SK-N-SH treated with all-trans-retinoic acid at 6 μM for 48 hours (cell line): ENCODE measurements around the gene SF3A1.

ENCODE experiments used
- ARNTL ChIP-seq: fragments of 450-650 bp; formaldehyde crosslinking; IDR thresholded peaks from 2 replicates; pipeline ENCODE4 v1.5.0; 2020; ENCODE audit warnings: low read depth, mild to moderate bottlenecking, moderate library complexity, borderline replicate concordance
- OSR1 ChIP-seq: fragments of 250-450 bp; sonication (Bioruptor Pico); IDR thresholded peaks from 2 replicates; pipeline ENCODE4 v1.8.0; 2022; ENCODE audit warnings: moderate library complexity, mild to moderate bottlenecking, inconsistent platforms
- PPARA ChIP-seq: fragments of 250-450 bp; sonication (Bioruptor Pico); IDR thresholded peaks from 2 replicates; pipeline ENCODE4 v1.5.0; 2020; ENCODE audit warnings: mild to moderate bottlenecking, borderline replicate concordance
- RARB ChIP-seq: fragments of 250-450 bp; sonication (Bioruptor Pico); IDR thresholded peaks from 2 replicates; pipeline ENCODE4 v1.8.0; 2021; ENCODE audit warnings: mild to moderate bottlenecking, moderate library complexity
- ZNF8 ChIP-seq: fragments of 450-650 bp; formaldehyde crosslinking; IDR thresholded peaks from 2 replicates; pipeline ENCODE4 v1.5.0; 2020; ENCODE audit warnings: mild to moderate bottlenecking, moderate library complexity
- TF ChIP-seq, protein P1 (sequence below): fragments of 250-450 bp; sonication (Bioruptor Pico); IDR thresholded peaks from 2 replicates; pipeline ENCODE4 v1.5.1; 2020; ENCODE audit warnings: low read depth, mild to moderate bottlenecking, moderate library complexity
- TF ChIP-seq, protein P2 (sequence below): fragments of 250-450 bp; sonication (Bioruptor Pico); IDR thresholded peaks from 2 replicates; pipeline ENCODE4 v1.8.0; 2021; ENCODE audit warnings: low read depth, mild to moderate bottlenecking, moderate library complexity, borderline replicate concordance

DNA sequence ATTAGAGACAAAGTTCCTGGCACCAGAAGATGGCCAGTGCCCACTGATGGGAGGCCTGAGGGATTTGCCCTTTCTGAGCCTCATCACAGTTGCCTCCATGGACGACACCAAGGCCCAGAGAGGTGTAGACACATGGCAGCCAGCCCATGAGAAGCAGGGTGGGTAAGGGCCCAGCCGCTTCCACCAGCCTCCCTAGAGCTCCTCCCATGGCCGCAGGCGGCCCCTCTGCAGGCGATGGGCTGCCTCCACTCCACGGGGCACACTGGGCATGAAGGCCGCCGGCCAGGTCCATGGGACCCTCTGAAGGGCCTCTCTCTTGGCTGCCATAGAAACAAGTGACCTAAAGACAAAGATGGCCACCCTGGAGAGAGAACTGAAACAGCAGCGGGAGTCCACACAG, 14.6 kb upstream of the SF3A1 start:
- TF ChIP-seq PPARA (CRISPR knock-in tag) (no peak), ARNTL (CRISPR knock-in tag) (no peak), RARB (CRISPR knock-in tag) (no peak), ZNF8 (no peak), OSR1 (CRISPR knock-in tag) (no peak)
- TF ChIP-seq, protein P1, sequence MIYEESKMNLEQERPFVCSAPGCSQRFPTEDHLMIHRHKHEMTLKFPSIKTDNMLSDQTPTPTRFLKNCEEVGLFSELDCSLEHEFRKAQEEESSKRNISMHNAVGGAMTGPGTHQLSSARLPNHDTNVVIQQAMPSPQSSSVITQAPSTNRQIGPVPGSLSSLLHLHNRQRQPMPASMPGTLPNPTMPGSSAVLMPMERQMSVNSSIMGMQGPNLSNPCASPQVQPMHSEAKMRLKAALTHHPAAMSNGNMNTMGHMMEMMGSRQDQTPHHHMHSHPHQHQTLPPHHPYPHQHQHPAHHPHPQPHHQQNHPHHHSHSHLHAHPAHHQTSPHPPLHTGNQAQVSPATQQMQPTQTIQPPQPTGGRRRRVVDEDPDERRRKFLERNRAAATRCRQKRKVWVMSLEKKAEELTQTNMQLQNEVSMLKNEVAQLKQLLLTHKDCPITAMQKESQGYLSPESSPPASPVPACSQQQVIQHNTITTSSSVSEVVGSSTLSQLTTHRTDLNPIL (CRISPR knock-in tag): no peak
- TF ChIP-seq, protein P2, sequence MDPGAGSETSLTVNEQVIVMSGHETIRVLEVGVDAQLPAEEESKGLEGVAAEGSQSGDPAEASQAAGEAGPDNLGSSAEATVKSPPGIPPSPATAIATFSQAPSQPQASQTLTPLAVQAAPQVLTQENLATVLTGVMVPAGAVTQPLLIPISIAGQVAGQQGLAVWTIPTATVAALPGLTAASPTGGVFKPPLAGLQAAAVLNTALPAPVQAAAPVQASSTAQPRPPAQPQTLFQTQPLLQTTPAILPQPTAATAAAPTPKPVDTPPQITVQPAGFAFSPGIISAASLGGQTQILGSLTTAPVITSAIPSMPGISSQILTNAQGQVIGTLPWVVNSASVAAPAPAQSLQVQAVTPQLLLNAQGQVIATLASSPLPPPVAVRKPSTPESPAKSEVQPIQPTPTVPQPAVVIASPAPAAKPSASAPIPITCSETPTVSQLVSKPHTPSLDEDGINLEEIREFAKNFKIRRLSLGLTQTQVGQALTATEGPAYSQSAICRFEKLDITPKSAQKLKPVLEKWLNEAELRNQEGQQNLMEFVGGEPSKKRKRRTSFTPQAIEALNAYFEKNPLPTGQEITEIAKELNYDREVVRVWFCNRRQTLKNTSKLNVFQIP (CRISPR knock-in tag): no peak
